Trophoblast cell (in vitro differentiated cells and primary cell): ENCODE results near the gene TLCD1.
A peak's percentile ranks its signal among the peaks of the same experiment; 100 is the strongest.
"Not testable (repeated sequence)": the region's sequence is repeated elsewhere in the genome, so short reads cannot be mapped to it uniquely, and the experiment has no call there.

Experiments
- DNase-seq, 2 donors: peaks; one replicate each; pipeline ENCODE4 v3.0.0-alpha.2; 2016
- H2AFZ ChIP-seq: 2 replicates; pipeline ENCODE4 v1.6.1; 2013; ENCODE audit warnings: low read length, moderate library complexity, mild to moderate bottlenecking; ENCODE audit not compliant: insufficient read depth, poor library complexity
- H2AK5ac ChIP-seq: 2 replicates; pipeline ENCODE4 v1.6.1; 2013; ENCODE audit warnings: mild to moderate bottlenecking, low read length
- H2BK120ac ChIP-seq: 2 replicates; pipeline ENCODE4 v1.6.1; 2013; ENCODE audit warnings: low read length, mild to moderate bottlenecking, moderate library complexity; ENCODE audit not compliant: insufficient read depth, poor library complexity
- H2BK12ac ChIP-seq: 2 replicates; pipeline ENCODE4 v1.6.1; 2013; ENCODE audit warnings: mild to moderate bottlenecking, low read length, moderate library complexity
- H2BK5ac ChIP-seq: 2 replicates; pipeline ENCODE4 v1.6.1; 2013; ENCODE audit warnings: low read length, low read depth, moderate library complexity, mild to moderate bottlenecking; ENCODE audit not compliant: poor library complexity
- H3K14ac ChIP-seq: 2 replicates; pipeline ENCODE4 v1.6.1; 2013; ENCODE audit warnings: mild to moderate bottlenecking, low read length
- H3K18ac ChIP-seq: 2 replicates; pipeline ENCODE4 v1.6.1; 2013; ENCODE audit warnings: mild to moderate bottlenecking, low read length
- H3K23ac ChIP-seq: 2 replicates; pipeline ENCODE4 v1.6.1; 2013; ENCODE audit warnings: low read length
- H3K27ac ChIP-seq: 2 replicates; pipeline ENCODE4 v1.5.1; 2013; ENCODE audit warnings: low read depth, mild to moderate bottlenecking, inconsistent platforms, low read length, moderate library complexity
- H3K27me3 ChIP-seq: 2 replicates; pipeline ENCODE4 v1.6.1; 2013; ENCODE audit warnings: inconsistent platforms, mild to moderate bottlenecking, low read length, moderate library complexity; ENCODE audit not compliant: insufficient read depth
- H3K36me3 ChIP-seq, 2 experiments: 1 replicate in 1 of 2; 2 replicates in 1 of 2; pipeline ENCODE4 v1.6.1; 2013; ENCODE audit warnings: low read length in 2 of 2, mild to moderate bottlenecking in 2 of 2, moderate library complexity in 1 of 2; ENCODE audit not compliant: insufficient read depth in 2 of 2, control insufficient read depth in 1 of 2
- H3K4ac ChIP-seq: 2 replicates; pipeline ENCODE4 v1.6.1; 2013; ENCODE audit warnings: low read depth, mild to moderate bottlenecking, low read length, moderate library complexity
- H3K4me1 ChIP-seq, 2 experiments: 1 replicate in 1 of 2; 2 replicates in 1 of 2; pipeline ENCODE4 v1.6.1; 2013; ENCODE audit warnings: low read length in 2 of 2, mild to moderate bottlenecking in 2 of 2, moderate library complexity in 1 of 2; ENCODE audit not compliant: insufficient read depth in 2 of 2, control insufficient read depth in 1 of 2
- H3K4me2 ChIP-seq: 2 replicates; pipeline ENCODE4 v1.6.1; 2013; ENCODE audit warnings: inconsistent platforms, mild to moderate bottlenecking, low read length, moderate library complexity
- H3K4me3 ChIP-seq: 2 replicates; pipeline ENCODE4 v1.5.1; 2013; ENCODE audit warnings: mild to moderate bottlenecking, low read depth, low read length, inconsistent platforms
- H3K79me1 ChIP-seq: one replicate; pipeline ENCODE4 v1.6.1; 2013; ENCODE audit warnings: low read length
- H3K79me2 ChIP-seq: 2 replicates; pipeline ENCODE4 v1.6.1; 2013; ENCODE audit warnings: low read length, mild to moderate bottlenecking; ENCODE audit not compliant: control insufficient read depth, insufficient read depth, poor library complexity
- H3K9ac ChIP-seq: 2 replicates; pipeline ENCODE4 v1.6.1; 2013; ENCODE audit warnings: mild to moderate bottlenecking, low read length
- H3K9me3 ChIP-seq: 2 replicates; pipeline ENCODE4 v1.6.1; 2013; ENCODE audit warnings: low read depth, mild to moderate bottlenecking, control low read depth, inconsistent platforms, low read length; ENCODE audit not compliant: insufficient read depth
- H4K12ac ChIP-seq: 2 replicates; pipeline ENCODE4 v1.6.1; 2013; ENCODE audit warnings: low read depth, mild to moderate bottlenecking, low read length, moderate library complexity
- H4K8ac ChIP-seq: 2 replicates; pipeline ENCODE4 v1.6.1; 2013; ENCODE audit warnings: low read depth, mild to moderate bottlenecking, low read length, moderate library complexity
- H4K91ac ChIP-seq: one replicate; pipeline ENCODE4 v1.6.1; 2013; ENCODE audit warnings: low read depth, mild to moderate bottlenecking, low read length, moderate library complexity
- WGBS: extraction: QIAGEN DNeasy Blood & Tissue Kit; methylation state at CpG from one replicate; pipeline ENCODE4 v1.1.7; 2013; ENCODE audit warnings: missing lambda C conversion rate; ENCODE audit not compliant: insufficient read length, insufficient coverage; ENCODE audit errors: extremely low coverage; 5-methylcytosine and 5-hydroxymethylcytosine counted together

TLCD1 gene

DNA sequence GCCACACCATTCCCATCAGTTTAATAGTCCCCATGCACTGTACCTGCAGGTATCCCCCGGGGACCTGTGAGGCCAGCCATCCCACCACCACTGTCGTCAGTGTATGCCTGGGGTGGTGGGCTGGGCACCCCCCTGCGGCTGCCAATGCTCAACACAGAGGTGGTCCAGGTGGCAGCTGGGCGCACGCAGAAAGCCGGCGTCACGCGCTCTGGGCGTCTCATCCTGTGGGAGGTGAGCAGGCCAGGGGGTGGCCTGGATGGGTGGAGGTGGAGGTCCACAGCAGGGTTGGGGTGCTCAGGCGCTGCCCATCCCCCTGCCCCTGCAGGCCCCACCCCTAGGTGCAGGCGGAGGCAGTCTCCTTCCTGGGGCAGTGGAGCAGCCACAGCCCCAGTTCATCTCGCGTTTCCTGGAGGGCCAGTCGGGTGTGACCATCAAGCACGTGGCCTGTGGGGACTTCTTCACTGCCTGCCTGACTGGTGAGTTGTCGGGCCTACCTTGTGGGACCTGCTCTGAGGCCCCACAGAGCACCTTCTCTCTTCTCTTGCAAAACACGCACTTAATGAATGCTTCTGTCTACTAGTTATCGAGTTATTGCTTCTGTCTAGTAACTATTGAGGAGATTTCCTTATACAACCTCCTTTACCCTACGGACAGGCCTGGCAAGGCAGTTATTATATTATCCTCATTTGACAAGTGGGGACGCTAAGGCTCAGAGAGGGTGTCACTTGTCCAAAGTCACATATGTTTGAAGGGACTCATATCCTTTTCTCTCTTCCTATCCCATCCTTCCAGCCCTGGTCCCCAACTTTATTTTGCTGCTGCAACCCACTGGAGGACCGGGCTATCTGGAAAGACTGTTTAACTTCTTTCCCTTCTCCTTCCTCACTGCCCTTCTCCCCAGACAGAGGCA lies 12.0 kb upstream of the TLCD1 start:
- no peak overlapping the region for H3K23ac ChIP-seq
- no peak overlapping the region for H3K9ac ChIP-seq
- no peak overlapping the region for H4K12ac ChIP-seq
- no peak overlapping the region for H3K4ac ChIP-seq
- H3K9me3 ChIP-seq: peaks cover 9% of the 10 kb centered on the region
- peaks cover 10% of the 10 kb centered on the region for H3K79me1 ChIP-seq
- no peak overlapping the region for H3K18ac ChIP-seq
- peaks cover 19 to 29% of the 10 kb centered on the region in 2 experiments for H3K4me1 ChIP-seq
- H3K14ac ChIP-seq: peak overlapping the region; percentile 36
- no peak overlapping the region for H2BK5ac ChIP-seq
- no peak overlapping the region for H4K8ac ChIP-seq
- H3K79me2 ChIP-seq: no peaks in the 10 kb centered on the region
- no CpG with 5 or more reads among the region's 22 CpGs for WGBS
- no peak overlapping the region for H2BK120ac ChIP-seq
- DNase-seq: peak in 1 of 2 donors; percentile 42
- H3K36me3 ChIP-seq: peaks cover 3 to 7% of the 10 kb centered on the region in 2 experiments
- H2AK5ac ChIP-seq: peak overlapping the region; percentile 70
- peak overlapping the region; percentile 7 for H4K91ac ChIP-seq
- peak overlapping the region; percentile 3 for H3K27ac ChIP-seq
- H3K4me2 ChIP-seq: no peak overlapping the region
- H3K4me3 ChIP-seq: no peak overlapping the region
- H3K27me3 ChIP-seq: no peaks in the 10 kb centered on the region
- H2AFZ ChIP-seq: no peak overlapping the region
- no peak overlapping the region for H2BK12ac ChIP-seq

DNA sequence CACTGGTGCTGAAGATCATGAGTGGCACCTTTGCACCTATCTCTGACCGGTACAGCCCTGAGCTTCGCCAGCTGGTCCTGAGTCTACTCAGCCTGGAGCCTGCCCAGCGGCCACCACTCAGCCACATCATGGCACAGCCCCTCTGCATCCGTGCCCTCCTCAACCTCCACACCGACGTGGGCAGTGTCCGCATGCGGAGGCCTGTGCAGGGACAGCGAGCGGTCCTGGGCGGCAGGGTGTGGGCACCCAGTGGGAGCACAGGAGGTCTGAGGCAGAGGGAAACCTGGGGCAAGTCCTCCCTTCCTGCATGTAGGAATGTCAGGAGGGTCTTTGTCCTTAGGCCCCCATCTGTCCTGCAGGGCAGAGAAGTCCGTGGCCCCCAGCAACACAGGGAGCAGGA lies 11.3 kb upstream of the TLCD1 start:
- no peak overlapping the region for H2BK120ac ChIP-seq
- H2BK12ac ChIP-seq: no peak overlapping the region
- WGBS: no CpG with 5 or more reads among the region's 12 CpGs
- H3K18ac ChIP-seq: no peak overlapping the region
- DNase-seq: no peak
- H3K4ac ChIP-seq: no peak overlapping the region
- no peak overlapping the region for H2AK5ac ChIP-seq
- H4K12ac ChIP-seq: no peak overlapping the region
- H3K36me3 ChIP-seq: peaks cover 3 to 7% of the 10 kb centered on the region in 2 experiments
- no peak overlapping the region for H4K8ac ChIP-seq
- H2AFZ ChIP-seq: no peak overlapping the region
- H3K14ac ChIP-seq: no peak overlapping the region
- H3K27ac ChIP-seq: no peak overlapping the region
- no peaks in the 10 kb centered on the region for H3K79me2 ChIP-seq
- H3K9ac ChIP-seq: no peak overlapping the region
- H4K91ac ChIP-seq: no peak overlapping the region
- peaks cover 5% of the 10 kb centered on the region for H3K79me1 ChIP-seq
- H3K4me1 ChIP-seq: peaks cover 16 to 24% of the 10 kb centered on the region in 2 experiments
- no peak overlapping the region for H2BK5ac ChIP-seq
- no peak overlapping the region for H3K4me2 ChIP-seq
- peaks cover 9% of the 10 kb centered on the region for H3K9me3 ChIP-seq
- H3K27me3 ChIP-seq: no peaks in the 10 kb centered on the region
- no peak overlapping the region for H3K4me3 ChIP-seq
- H3K23ac ChIP-seq: no peak overlapping the region

DNA sequence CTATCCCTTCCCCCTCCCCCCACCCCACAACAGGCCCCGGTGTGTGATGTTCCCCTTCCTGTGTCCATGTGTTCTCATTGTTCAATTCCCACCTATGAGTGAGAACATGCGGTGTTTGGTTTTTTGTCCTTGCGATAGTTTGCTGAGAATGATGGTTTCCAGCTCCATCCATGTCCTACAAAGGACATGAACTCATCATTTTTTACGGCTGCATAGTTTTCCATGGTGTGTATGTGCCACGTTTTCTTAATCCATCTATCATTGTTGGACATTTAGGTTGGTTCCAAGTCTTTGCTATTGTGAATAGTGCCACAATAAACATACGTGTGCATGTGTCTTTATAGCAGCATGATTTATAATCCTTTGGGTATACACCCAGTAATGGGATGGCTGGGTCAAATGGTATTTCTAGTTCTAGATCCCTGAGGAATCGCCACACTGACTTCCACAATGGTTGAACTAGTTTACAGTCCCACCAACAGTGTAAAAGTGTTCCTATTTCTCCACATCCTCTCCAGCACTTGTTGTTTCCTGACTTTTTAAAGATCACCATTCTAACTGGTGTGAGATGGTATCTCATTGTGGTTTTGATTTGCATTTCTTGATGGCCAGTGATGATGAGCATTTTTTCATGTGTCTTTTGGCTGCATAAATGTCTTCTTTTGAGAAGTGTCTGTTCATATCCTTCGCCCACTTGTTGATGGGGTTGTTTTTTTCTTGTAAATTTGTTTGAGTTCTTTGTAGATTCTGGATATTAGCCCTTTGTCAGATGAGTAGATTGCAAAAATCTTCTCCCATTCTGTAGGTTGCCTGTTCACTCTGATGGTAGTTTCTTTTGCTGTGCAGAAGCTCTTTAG lies 10.1 kb upstream of the TLCD1 start:
- no CpG with 5 or more reads among the region's 8 CpGs for WGBS
- peaks cover 13 to 18% of the 10 kb centered on the region in 2 experiments for H3K4me1 ChIP-seq
- not testable (repeated sequence) for H3K4ac ChIP-seq, H3K9ac ChIP-seq, H3K9me3 ChIP-seq, H2BK120ac ChIP-seq, H2AK5ac ChIP-seq, H3K4me2 ChIP-seq, H3K14ac ChIP-seq, H3K27me3 ChIP-seq, H3K18ac ChIP-seq, H4K12ac ChIP-seq, H2BK12ac ChIP-seq, H3K23ac ChIP-seq, H3K36me3 ChIP-seq, H4K8ac ChIP-seq, DNase-seq, H4K91ac ChIP-seq, H2BK5ac ChIP-seq, H3K4me3 ChIP-seq, H3K27ac ChIP-seq, H3K79me1 ChIP-seq, H2AFZ ChIP-seq, H3K79me2 ChIP-seq

DNA sequence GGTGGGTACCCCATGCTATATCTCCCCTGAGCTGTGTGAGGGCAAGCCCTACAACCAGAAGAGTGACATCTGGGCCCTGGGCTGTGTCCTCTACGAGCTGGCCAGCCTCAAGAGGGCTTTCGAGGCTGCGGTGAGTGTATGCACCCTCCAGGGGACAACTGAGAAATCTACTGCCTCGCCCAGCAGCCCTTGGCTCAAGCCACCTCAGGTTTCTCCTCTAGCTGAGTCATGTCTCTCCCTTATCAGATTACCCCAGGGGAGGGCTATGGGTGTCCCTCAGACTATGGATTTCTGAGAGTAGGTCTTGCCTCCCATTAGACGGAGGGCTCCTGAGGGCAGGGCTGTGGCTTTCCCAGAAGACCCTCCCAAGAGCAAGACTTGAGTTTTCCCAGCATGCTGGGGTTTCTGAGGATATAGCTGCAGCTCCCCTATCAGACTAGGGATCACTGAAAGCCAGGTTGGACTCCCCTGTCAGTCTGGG lies 9.2 kb upstream of the TLCD1 start:
- H3K9me3 ChIP-seq: peaks cover 6% of the 10 kb centered on the region
- peaks cover 13 to 18% of the 10 kb centered on the region in 2 experiments for H3K4me1 ChIP-seq
- no peak overlapping the region for H2BK12ac ChIP-seq
- H3K4me2 ChIP-seq: no peak overlapping the region
- no peak overlapping the region for H4K12ac ChIP-seq
- no peak overlapping the region for H4K91ac ChIP-seq
- H3K14ac ChIP-seq: no peak overlapping the region
- H2AK5ac ChIP-seq: no peak overlapping the region
- H3K9ac ChIP-seq: no peak overlapping the region
- no peak overlapping the region for H2BK120ac ChIP-seq
- H4K8ac ChIP-seq: no peak overlapping the region
- H3K79me2 ChIP-seq: no peaks in the 10 kb centered on the region
- H3K18ac ChIP-seq: no peak overlapping the region
- no peak overlapping the region for H3K4me3 ChIP-seq
- no peaks in the 10 kb centered on the region for H3K27me3 ChIP-seq
- H3K4ac ChIP-seq: no peak overlapping the region
- peak in 1 of 2 donors; percentile 60 for DNase-seq
- H3K23ac ChIP-seq: no peak overlapping the region
- peaks cover 3% of the 10 kb centered on the region for H3K79me1 ChIP-seq
- H2BK5ac ChIP-seq: no peak overlapping the region
- H3K36me3 ChIP-seq: peaks cover 3% of the 10 kb centered on the region in 2 experiments
- WGBS: no CpG with 5 or more reads among the region's 5 CpGs
- no peak overlapping the region for H2AFZ ChIP-seq
- no peak overlapping the region for H3K27ac ChIP-seq
